Upper lobe of left lung (tissue), 6 donors: ENCODE measurements around the gene APMAP. TPM values are rescaled to one million over a fixed set of nuclear protein-coding genes. Genes with fewer than 3 reads are reported as not detected.

ENCODE experiments used
- ATAC-seq, 2 donors: fragments of 200-7000 bp; cut with Tn5 transposase; one replicate each; pipeline ENCODE4 v1.9.1; 2022; ENCODE audit warnings: mild to moderate bottlenecking in 2 of 2, moderate library complexity in 2 of 2; ENCODE audit not compliant: low FRiP score in 2 of 2
- DNase-seq, 2 donors: peaks; one replicate each; pipeline ENCODE4 v3.0.0-alpha.2; 2019 to 2020
- H3K27ac ChIP-seq, 4 donors: fragments of 200-600 bp; sonication (generic); one replicate each; pipeline ENCODE4 v1.5.1; 2016 to 2019
- H3K27me3 ChIP-seq, 4 donors: fragments of 200-600 bp; sonication (generic); one replicate each; pipeline ENCODE4 v1.5.1; 2017 to 2019
- H3K36me3 ChIP-seq, 4 donors: fragments of 200-600 bp; sonication (generic); one replicate each; pipeline ENCODE4 v1.5.1; 2016 to 2019
- H3K4me1 ChIP-seq, 4 donors: fragments of 200-600 bp; sonication (generic); one replicate each; pipeline ENCODE4 v1.5.1; 2018 to 2019
- H3K4me3 ChIP-seq, 4 donors: fragments of 200-600 bp; sonication (generic); one replicate each; pipeline ENCODE4 v1.5.1; 2017 to 2019; ENCODE audit warnings: mild to moderate bottlenecking in 2 of 4, moderate library complexity in 1 of 4
- H3K9me3 ChIP-seq, 4 donors: fragments of 200-600 bp; sonication (generic); one replicate each; pipeline ENCODE4 v1.5.1; 2018 to 2019
- EP300 ChIP-seq, 4 donors: sonication (generic); formaldehyde crosslinking; IDR thresholded peaks; one replicate each; pipeline ENCODE4 v1.5.1; 2017; ENCODE audit warnings: antibody characterized with exemption in 4 of 4, control low read depth in 2 of 4
- POLR2A ChIP-seq, 4 donors: fragments of 450-650 bp; IDR thresholded peaks; one replicate each; pipeline ENCODE4 v1.5.1; 2016 to 2017; ENCODE audit warnings: antibody characterized with exemption in 4 of 4, mild to moderate bottlenecking in 2 of 4
- POLR2AphosphoS5 ChIP-seq, 2 donors: sonication (generic); formaldehyde crosslinking; IDR thresholded peaks; one replicate each; pipeline ENCODE4 v1.5.1; 2017; ENCODE audit warnings: antibody characterized with exemption in 2 of 2
- WGBS, 2 donors: methylation state at CpG; one replicate each; pipeline ENCODE4 v1.1.5; 2017 to 2018; 5-methylcytosine and 5-hydroxymethylcytosine counted together
- total RNA-seq, 6 donors: library from RNA; depleted of rRNA in 4 of 6; stranded (reverse); fragments of >200 nt in 4 of 6; gene quantifications; one replicate each; pipeline versions ENCODE4 v1.1.0 to v1.2.1, GENCODE V29; 2016 to 2021
- TF ChIP-seq, protein P1 (sequence below), 6 experiments: fragments of 450-650 bp in 4 of 6; fragments of 200-600 bp in 2 of 6; sonication (generic) in 2 of 6; IDR thresholded peaks; one replicate each; pipeline ENCODE4 v1.5.1; 2016 to 2019; ENCODE audit warnings: antibody characterized with exemption in 6 of 6
- donor health status: DM: no; HTN: no; CAD: no; lungs with moderate emphysema.
- donor health status: DM: no; HTN: yes; CAD: no; lungs with severe emphysema.

APMAP gene, protein sequence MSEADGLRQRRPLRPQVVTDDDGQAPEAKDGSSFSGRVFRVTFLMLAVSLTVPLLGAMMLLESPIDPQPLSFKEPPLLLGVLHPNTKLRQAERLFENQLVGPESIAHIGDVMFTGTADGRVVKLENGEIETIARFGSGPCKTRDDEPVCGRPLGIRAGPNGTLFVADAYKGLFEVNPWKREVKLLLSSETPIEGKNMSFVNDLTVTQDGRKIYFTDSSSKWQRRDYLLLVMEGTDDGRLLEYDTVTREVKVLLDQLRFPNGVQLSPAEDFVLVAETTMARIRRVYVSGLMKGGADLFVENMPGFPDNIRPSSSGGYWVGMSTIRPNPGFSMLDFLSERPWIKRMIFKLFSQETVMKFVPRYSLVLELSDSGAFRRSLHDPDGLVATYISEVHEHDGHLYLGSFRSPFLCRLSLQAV
- total RNA-seq = 10 to 100 TPM; 31.4 to 80.1 (median 55.5) TPM

DNA sequence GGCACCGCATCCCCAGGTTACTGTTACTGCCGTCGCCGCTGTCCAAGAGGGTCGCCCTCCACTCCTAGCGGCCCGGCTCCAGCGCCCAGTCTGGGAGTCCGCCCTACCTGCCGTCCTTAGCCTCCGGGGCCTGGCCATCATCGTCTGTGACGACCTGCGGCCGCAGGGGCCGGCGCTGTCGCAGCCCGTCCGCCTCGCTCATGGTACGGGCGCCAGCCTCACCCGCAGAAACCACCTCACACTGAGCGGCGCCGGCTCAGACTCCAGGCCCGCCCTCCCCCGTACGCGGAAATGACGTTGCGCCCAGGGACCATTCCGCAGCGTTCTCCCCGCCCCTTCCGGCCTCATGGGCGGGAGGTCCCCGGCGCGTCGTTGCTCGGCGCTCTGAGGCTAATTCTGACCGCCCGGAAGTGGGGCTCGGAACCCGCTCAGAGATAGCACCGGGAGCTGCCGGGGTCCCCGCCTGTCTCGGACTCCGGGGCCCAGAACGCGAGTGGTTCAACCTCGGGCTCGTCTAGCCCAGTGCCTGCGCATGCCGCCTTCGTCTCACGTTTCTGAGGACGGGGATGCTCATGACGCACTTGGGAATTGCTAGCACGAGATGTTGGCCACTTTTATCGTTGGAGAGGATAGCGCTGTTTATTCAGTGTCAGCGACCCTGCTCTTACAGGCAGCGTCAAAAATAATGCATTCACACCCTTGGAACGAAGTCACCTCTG lies at the start of gene APMAP:
TSS of gene APMAP (minus strand) at position 265 of the 719 bp plus-strand sequence. CDS start at position 202, 63 bp downstream.
- WGBS, 2 donors = 0 to 1% methylated on average over 4 to 36 of the region's 69 CpGs
- peak; percentile 99 for ATAC-seq

GRCh38 chr20:25041813-25042530 lies 49.4 kb upstream of the APMAP start:
- no peak for ATAC-seq
- peaks cover 70 to 76% (median 72%) of the 10 kb centered on the region in 4 donors for H3K4me1 ChIP-seq
- peaks cover 4 to 10% (median 7%) of the 10 kb centered on the region in 4 donors for H3K36me3 ChIP-seq
- TF ChIP-seq EP300 (IDR thresholded peaks at IDR 0.05) (no peak), POLR2A (IDR thresholded peaks at IDR 0.05) (no peak), POLR2AphosphoS5 (IDR thresholded peaks at IDR 0.05) (no peak)
- TF ChIP-seq, protein P1, sequence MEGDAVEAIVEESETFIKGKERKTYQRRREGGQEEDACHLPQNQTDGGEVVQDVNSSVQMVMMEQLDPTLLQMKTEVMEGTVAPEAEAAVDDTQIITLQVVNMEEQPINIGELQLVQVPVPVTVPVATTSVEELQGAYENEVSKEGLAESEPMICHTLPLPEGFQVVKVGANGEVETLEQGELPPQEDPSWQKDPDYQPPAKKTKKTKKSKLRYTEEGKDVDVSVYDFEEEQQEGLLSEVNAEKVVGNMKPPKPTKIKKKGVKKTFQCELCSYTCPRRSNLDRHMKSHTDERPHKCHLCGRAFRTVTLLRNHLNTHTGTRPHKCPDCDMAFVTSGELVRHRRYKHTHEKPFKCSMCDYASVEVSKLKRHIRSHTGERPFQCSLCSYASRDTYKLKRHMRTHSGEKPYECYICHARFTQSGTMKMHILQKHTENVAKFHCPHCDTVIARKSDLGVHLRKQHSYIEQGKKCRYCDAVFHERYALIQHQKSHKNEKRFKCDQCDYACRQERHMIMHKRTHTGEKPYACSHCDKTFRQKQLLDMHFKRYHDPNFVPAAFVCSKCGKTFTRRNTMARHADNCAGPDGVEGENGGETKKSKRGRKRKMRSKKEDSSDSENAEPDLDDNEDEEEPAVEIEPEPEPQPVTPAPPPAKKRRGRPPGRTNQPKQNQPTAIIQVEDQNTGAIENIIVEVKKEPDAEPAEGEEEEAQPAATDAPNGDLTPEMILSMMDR (IDR thresholded peaks at IDR 0.05) = no peak
- H3K9me3 ChIP-seq = no peaks in the 10 kb centered on the region
- 89 to 90% methylated on average over 14 to 20 of the region's 21 CpGs for WGBS, 2 donors
- H3K4me3 ChIP-seq = no peak overlapping the region
- peak overlapping the region; percentile 73 to 89 (median 78) for H3K27ac ChIP-seq
- DNase-seq = no peak
- H3K27me3 ChIP-seq = no peaks in the 10 kb centered on the region

More for the DNA sequence above, at the start of gene APMAP:
- H3K36me3 ChIP-seq = no peaks in the 10 kb centered on the region
- peaks cover 30 to 44% (median 33%) of the 10 kb centered on the region in 4 donors for H3K4me1 ChIP-seq
- H3K27ac ChIP-seq = peak within 1 kb of the TSS; percentile 93 to 95 (median 94)
- no peaks in the 10 kb centered on the region for H3K27me3 ChIP-seq
- no peaks in the 10 kb centered on the region for H3K9me3 ChIP-seq
- DNase-seq = peak; percentile 96 to 98
- peak within 1 kb of the TSS; percentile 65 to 89 (median 78) for H3K4me3 ChIP-seq
- TF ChIP-seq POLR2AphosphoS5 (IDR thresholded peaks at IDR 0.05) = peak; percentile 96 to 98
- TF ChIP-seq POLR2A (IDR thresholded peaks at IDR 0.05) = peak; percentile 51 to 99 (median 95)
- peak in 1 of 4 donors; percentile 74 for TF ChIP-seq EP300 (IDR thresholded peaks at IDR 0.05)
- TF ChIP-seq, protein P1 (IDR thresholded peaks at IDR 0.05) = peak in 2 of 6 experiments; percentile 22 to 42

GRCh38 chr20:25040438-25040831 lies 47.9 kb upstream of the APMAP start:
- TF ChIP-seq POLR2A (IDR thresholded peaks at IDR 0.05) = no peak
- TF ChIP-seq POLR2AphosphoS5 (IDR thresholded peaks at IDR 0.05) = no peak
- TF ChIP-seq, protein P1 (IDR thresholded peaks at IDR 0.05) = no peak
- no peak for TF ChIP-seq EP300 (IDR thresholded peaks at IDR 0.05)
- Histone ChIP-seq H3K4me3 (no peak overlapping the region), H3K9me3 (no peaks in the 10 kb centered on the region), H3K27me3 (no peaks in the 10 kb centered on the region), H3K27ac (peak overlapping the region; percentile 73 to 89 (median 82)), H3K36me3 (no peaks in the 10 kb centered on the region), H3K4me1 (peaks cover 81 to 86% (median 84%) of the 10 kb centered on the region in 4 donors)
- WGBS, 2 donors = 42 to 60% methylated on average over 4 to 6 of the region's 6 CpGs
- ATAC-seq (peak; percentile 34 to 69), DNase-seq (peak in 1 of 2 donors; percentile 65)

DNA sequence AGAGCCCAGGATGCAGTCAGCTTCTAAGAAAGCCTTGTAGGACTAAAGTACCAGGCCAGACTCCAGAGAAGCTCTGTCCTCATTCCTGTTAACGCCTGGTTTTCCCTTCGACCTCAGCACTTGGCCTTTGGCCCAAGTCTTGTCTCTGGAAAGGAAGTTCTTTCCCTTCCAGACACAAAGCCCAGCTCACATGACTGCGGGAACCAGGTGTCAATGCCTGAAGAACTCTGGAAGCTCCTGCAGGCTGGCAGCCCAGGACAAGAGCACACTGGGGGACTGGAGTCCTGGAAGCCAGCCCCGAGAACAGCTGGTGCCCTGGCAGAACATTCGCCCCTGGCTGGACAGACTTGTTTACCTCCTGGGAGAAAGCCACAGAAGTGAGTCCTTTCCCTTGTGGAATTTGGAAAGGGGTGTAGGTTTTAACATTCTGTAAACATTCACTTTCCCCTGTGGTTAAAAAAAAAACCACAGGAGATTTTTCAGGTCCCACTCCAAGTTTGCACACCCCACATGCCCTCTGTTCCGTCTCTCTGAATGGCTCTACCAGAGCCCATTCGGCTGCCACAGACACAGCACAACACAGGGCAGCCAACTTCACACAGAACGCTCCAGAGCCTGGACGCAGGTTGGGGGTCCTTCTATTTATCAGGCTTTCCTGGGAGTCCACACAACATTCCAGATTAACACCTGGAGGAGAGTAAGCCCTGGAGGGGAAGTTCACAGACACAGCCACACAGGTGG lies 47.3 kb upstream of the APMAP start:
- DNase-seq = peak in 1 of 2 donors; percentile 91
- TF ChIP-seq EP300 (IDR thresholded peaks at IDR 0.05) (peak in 1 of 4 donors; percentile 63), POLR2A (IDR thresholded peaks at IDR 0.05) (no peak), POLR2AphosphoS5 (IDR thresholded peaks at IDR 0.05) (peak; percentile 46 to 75)
- TF ChIP-seq, protein P1 (IDR thresholded peaks at IDR 0.05) = no peak
- H3K9me3 ChIP-seq = no peaks in the 10 kb centered on the region
- 28 to 29% methylated on average over 6 to 9 of the region's 9 CpGs for WGBS, 2 donors
- H3K27ac ChIP-seq = peak overlapping the region; percentile 73 to 89 (median 82)
- H3K27me3 ChIP-seq = no peaks in the 10 kb centered on the region
- H3K4me1 ChIP-seq = peaks cover 84 to 89% (median 86%) of the 10 kb centered on the region in 4 donors
- no peaks in the 10 kb centered on the region for H3K36me3 ChIP-seq
- peak; percentile 53 to 79 for ATAC-seq
- H3K4me3 ChIP-seq = no peak overlapping the region
